LHCN-M2 (cell line): ENCODE results near the gene GTF3A. TPM values are rescaled to one million over a fixed set of nuclear protein-coding genes. Genes with fewer than 3 reads are reported as not detected.

ENCODE experiments used
- DNase-seq: peaks from one replicate; pipeline ENCODE4 v3.0.0-alpha.2; 2012; ENCODE audit warnings: low read depth
- total RNA-seq: library from RNA; depleted of rRNA; stranded (reverse); fragments of >200 nt; gene quantifications from 2 replicates; pipeline ENCODE4 v1.2.3, GENCODE V29; 2014

The GTF3A gene
- total RNA-seq, 1 experiment from 2014 or later = 197 TPM

DNA sequence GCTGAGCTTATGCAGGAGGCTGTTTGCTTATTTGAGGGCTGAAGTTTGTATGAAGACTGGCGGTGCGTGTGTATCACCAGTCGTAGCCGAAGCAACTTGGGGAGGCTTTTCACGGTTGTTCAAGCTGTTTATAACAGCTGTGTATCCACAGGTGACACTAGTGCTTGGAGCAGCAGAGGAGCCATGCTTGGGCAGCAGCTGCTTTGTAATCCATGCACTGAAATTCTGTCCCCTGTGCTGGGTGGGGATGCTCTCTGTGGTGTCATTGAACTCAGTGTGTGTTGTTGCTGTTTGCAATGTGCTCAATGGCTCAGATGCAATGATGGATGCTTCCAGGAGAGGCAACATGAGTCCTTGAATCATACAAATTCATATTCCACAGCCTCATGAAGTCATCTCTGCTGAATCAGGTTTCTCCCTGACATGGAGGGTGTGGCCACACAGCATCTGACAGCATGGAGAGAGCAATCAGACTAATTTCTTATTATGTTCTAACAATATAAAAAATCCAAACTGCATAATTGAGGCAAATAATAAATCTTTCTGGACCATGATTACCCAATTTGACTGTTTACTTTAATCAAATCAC lies 18.8 kb upstream of the GTF3A start:
- peak; percentile 11 for DNase-seq

DNA sequence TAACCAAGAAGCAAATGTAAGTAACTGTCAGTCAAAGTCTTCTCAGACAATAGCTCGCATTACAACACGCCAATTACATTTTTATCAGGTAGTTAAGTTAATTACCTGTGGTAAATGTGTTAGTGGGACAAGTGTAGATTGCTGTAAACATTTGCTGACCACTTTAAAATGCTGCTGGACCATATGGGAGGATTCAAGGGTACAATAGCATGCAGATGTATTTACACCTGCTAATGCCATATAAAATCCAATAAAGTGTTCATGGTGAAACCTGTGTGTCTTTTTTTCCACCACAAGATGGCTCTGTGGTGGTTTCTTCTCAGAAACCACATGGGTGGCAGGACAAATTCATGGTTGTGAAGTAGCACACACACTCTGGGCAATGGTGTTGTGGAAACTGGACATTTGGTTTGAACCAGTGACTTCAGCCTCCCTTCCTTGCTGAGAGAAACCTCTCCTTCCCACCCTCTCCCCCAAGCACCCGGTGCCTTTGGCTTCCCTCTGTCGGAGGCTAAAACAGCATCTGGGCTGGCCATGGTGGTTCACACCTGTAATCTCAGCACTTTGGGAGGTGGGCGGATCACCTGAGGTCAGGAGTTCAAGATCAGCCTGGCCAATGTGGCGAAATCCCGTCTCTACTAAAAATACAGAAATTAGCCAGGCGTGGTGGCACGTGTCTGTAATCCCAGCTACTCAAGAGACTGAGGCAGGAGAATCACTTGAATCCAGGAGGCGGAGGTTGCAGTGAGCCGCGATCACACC lies 18.1 kb upstream of the GTF3A start:
- peak; percentile 35 for DNase-seq

DNA sequence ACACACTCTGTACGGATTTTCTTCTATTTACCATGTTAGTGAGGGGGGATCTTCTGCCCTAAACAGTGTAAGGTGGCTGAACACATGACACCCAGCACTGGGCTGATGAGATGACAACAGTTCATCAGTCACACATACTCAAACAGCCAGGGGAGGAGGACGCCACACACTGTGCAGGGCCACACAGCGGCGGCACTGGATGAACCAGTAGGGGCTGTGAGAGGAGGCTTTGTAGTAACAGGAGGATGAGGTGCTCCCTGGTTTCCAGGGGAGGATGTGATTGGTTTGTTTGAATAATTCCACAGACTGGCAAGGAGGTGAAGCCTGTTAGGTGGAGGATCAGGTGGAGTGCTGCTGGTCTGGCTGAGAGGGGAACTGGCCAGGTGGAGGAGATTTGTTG lies 16.3 kb upstream of the GTF3A start:
- DNase-seq = no peak

DNA sequence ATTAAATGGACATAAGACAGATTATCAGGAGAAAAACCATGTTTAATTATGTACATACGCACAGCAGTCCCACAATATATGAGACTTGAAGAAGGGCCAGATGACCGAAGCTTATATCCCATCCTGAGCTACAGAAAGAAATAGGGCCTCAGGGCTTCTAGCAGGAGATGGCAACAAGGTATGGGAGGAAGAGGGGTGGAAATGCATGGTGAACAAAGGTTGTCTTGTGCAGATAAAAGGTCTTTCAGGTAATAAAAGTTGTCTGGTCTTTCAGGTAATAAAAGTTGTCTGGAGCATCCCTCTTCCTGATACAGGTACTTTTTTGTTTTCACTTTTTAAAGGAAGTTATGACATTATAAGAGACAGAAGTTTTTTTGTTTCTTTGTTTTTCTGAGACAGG lies 15.4 kb upstream of the GTF3A start:
- no peak for DNase-seq

DNA sequence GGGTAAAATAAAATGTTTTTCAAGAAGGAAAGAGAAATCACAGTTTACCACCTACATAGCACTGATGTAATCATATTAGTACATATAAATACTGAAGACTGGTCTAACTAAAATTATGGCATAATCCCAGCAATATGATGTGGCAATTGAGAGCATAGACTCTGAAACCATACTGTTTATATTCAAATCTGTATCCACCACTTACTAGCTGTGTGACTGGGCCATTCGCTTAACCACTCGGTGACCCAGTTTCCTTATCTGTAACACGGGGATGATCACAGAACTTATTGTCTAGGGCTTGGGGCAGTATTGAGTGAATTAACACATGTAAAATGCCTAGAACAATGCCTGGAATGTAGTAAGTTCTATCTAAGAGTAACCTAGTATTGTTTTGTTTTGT lies 13.1 kb upstream of the GTF3A start:
- no peak for DNase-seq

DNA sequence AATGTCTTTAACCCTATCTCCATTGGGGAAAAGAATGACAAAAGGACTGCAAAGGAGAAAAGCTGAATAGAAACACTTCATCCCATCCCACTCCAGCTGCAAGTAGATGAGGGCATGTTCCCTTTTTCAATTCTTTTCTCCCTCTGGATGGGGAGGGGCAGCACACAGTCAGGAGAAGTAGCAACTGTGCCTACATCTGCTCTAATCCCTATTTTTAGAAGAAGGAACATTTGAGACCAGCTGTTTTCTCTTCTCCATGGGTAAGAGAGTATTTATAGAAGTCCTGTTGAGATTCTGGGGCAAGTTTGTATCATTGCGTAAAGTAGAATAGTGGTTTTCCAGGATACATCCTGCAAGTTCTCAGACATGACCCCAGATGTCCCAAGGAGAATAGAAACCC lies 9.3 kb upstream of the GTF3A start:
- peak; percentile 44 for DNase-seq

DNA sequence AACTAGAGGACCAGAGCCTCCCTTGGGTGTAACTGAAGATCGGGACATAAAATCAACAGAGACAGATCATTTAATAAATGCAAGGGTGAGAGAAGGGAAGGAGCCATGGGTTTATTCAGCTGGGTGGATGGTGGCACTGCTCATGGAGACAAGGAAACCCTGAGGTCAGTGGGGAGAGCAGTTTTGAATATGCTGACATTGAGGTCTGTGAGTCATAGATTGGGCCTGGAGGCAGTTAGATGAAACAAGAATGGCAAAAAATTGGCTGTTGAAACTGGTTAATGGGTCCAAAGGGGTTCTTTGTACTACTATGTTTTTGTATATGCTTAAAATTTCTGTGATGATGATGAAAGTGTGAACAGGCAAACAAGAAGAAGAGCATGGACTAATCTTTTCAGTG lies 5.1 kb upstream of the GTF3A start:
- DNase-seq = peak; percentile 11

DNA sequence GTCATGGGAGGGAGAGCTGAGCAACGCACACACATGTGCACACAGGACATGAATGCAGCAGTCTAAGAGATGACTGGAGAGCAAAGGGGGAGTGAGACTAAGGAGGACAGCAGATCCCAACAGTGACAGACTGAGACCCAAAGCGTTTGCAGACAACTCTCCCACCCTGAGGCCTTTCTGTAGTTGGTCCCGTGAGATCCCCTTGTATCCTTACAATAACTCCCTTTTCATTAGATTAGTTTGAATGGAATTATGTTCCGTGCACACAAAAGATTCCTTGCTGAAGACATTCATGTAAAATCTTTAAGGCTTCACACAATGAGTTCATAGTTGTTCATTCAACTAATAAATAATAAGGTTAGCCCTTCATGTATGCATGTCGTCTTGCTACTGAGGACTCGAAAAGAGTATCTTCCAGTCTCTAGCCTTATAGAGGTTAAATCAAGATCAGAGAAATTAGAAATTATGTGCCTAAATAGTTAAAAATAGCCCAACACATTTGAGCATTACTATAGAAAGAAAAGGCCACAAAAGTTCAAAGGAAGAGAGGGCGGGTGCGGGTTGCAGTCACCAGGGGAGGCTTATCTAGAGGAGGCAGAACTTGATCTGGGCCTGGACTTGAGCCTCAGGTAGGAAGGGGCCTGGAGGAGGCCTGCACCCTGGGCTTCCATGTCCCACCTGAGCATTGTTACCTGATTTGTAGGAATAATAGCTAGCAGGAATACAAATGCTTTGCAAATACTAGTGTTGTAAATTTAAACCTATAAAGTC lies 3.1 kb upstream of the GTF3A start:
- no peak for DNase-seq

DNA sequence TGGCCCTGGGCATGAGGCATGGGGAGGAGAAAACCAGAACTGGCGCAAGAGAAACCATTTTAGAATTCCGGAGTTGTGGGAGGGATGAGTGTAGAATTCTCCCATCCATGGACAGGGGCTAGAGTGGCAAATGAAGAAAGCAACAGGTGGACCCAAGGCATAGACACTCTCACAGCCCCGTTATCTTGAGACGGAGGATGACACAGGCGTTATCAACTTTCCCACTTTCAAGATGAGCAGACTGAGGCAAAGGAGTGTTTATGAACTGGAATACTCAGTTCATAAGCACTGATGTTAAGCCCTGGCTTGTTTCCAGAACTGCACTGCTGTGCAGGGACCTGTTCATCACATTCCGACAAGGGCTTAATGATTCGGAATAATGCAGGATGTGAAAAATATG lies 1.1 kb upstream of the GTF3A start:
- no peak for DNase-seq

DNA sequence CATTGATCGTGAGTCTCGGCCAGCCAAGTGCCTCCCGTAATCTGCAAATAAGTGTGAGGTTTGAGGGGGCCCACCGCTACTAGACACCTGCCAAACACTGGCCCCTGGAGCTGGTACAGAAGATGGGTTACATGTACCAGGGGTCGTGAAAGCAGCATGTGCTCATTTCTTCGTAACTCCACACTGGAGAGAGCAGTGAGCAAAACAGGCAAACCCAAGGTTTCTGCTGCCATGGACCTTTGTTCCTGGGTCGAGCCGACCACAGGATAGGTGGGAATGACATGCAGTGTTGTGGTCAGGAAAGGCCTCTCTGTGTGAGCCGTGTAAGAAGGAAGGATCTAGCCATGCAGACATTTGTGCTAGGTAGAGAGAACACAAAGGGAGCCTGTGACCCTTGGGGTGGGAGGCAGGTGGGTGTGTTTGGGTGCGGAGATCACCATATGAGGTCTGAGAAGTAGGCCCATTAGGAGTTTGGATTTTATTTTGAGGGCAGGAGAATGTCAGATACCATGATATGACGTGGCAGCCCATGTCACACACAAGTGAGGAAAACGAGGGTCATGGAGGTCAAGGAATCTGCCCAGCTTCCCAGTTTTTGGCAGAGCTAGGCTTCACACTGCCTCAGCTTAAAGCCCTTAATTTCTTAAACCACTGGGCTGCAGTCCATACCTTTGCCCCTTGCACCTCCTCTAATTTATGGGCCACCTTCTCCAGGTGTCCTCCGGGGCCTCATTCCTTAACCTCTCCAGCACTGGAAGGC lies 919 bp downstream of the GTF3A start:
- no peak for DNase-seq

DNA sequence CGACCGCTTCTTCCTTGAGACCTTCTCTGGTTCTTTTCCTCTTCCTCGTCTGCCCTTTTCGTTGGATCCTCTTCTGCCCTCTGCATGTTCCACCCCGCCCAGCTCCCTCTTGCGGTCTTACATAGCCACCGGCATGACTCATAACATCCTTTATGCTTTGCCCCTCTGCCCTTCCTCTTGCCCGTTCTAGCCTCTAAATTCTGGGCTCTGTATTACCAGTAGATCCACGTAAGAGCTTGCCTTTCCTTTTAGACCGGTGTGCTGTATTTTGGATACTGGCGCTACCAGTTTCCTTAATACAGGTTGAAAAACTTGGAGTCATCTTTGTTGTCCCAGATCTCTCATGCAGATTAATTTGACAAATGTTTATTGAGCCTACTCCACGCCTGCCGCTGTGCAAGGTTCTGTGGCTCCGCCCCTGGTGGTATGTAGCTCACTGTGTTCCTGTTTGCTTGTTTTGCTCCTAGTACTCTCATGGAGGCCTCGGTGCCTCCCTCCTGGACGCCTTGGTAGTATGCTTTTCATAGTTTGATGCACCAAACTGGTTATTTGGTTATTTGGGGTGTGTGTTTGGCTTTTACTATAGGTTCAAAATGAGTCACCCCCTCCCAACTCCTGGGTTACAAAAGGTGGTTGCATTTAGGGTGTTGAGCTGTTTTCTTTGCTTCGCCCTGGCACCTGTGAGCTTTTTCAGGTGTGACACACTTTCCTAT lies 1.7 kb downstream of the GTF3A start:
- peak; percentile 81 for DNase-seq

DNA sequence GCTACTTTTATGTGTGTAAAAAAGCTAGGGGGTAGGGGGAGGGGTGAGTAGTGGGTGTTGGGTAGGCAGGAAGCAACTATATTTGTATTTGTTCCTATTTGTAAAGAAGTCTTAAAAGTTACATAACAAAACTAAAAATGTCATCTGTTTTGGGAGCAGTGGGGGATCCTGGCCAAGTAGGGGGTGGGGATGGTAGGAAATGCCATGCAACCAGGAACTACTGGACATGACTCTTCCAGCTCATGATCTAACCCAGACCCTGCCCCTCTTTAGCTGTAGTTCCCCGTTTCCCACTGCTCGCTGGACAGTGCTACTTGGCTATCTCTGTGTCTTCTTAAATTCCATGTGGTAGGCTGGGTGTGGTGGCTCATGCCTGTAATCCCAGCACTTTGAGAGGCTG lies 3.2 kb downstream of the GTF3A start:
- DNase-seq = no peak

DNA sequence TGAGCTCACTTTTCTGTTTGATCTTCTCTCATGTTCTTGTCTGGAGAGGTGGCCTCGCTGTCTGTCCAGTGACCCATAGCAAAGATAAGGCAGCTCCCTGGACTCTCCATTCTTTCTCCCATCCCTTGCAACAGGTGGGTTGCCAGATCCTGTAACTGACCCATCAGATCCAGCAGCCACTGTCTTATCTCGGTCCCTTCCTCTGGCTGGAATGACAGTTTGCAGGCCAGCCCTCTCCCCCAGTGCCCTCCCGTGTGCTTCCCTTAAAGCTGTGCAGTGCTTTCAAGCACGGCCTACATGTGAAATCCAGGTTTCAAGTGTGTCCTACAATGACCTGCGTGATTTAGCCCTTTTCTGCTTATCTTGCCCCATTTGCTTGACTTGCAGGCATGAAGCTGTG lies 3.7 kb downstream of the GTF3A start:
- DNase-seq = no peak

DNA sequence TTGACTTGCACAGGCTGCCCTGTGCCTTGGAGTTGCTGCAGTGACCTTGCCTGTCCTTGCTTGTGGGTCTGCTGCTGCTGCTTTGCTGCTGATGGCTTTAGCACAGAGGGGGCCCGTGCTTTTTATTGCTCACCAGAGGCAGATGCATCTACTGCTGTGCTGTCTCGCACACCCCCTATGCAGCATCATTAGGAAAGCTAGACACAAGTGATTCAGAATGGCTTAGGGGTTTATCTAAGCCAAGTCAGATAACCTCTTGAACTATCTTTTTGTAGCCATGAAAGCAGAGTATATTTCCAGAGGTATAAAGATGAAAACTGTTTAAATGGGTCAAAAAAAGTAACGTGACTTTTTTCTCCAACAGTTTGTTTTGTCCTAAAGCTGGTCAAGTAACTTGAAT lies 7.8 kb downstream of the GTF3A start:
- DNase-seq = no peak

DNA sequence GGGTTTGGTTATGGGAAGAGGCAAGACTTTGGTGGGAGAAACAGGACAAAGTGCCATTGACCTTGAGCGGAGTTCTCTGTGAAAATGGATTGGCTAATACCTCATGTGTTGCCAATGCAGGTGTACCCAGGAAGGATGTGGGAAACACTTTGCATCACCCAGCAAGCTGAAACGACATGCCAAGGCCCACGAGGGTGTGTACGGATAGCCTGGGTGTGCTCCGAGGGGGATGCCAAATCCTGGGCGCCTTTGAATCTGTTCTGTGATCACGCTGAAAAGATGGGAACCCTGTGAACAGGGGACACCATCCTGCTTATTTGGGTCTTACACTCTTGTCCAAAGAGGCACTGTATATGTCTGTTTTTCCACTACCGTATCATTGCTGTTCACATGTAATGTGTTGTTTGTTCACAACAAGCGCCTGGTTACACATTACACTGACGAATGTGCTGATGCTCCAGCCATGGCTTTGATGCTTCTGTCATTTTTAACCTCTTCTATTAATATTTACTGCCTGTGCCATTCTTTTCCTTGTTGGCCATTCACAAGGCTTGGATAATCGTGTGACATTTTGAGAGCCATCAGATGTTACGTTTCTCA lies 8.3 kb downstream of the GTF3A start:
- DNase-seq = no peak

DNA sequence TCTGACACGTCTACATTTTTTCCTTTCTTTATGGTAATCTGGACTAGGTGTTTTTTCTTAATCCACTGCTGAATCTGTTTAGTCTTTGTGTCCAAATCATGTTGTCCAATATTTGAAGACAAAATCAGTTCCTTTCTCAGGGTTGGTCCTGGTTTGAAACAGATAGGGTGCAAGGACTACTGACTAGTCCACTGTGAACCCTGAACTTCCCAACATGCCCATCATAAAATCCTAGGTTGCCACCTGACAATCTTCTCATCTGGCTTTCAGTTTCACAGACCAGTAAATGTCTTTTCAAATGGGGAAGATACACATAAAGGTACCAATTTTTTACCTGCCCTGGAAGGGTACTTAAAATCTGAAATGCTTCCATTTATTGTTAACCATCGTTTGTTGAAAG lies 12.7 kb downstream of the GTF3A start:
- no peak for DNase-seq

DNA sequence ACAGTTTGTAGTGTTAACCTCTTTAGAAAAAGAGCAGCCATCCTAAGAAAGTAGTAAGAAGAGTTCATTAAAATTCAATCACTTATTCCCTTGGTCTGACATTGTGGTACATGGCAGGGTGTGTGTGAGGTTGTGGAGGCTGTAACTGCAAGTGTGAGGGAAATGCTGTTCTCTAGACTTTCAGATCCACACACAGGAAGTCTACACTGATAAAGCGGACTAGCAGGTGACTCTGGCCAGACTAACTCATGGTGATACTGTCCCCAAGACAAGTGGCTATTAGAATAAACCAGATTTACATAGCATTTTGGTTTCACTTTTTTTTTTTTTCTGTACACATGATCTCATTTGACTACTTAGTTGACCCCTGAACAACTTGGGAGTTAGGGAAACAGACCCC lies 16.0 kb downstream of the GTF3A start:
- no peak for DNase-seq

DNA sequence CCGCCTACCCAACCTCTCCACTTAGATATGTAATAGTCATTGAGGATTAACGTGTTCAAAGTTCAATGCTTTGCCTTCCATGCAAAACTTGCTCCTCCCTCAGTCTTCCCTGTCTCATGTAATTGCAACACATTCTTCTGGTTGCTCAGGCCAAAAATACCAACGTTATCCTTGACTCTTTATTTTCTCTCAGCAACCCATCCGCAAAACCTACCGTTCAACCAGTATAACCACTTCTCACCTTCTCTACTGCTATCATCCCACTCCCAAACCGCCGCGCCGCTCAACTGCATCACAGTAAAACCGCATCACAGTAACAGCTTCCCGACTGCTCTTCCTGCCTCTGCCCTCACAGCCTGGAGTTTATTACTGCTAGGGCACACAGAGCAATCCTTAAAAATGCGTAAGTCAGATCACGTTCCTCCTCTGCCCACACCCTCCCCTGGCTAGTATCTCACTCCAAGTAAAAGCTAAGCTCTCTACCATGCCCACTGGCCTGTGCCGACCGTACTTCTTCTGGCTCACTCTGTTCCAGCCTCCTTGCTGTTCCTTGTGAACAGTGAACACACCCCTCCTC lies 17.7 kb downstream of the GTF3A start:
- DNase-seq = no peak

DNA sequence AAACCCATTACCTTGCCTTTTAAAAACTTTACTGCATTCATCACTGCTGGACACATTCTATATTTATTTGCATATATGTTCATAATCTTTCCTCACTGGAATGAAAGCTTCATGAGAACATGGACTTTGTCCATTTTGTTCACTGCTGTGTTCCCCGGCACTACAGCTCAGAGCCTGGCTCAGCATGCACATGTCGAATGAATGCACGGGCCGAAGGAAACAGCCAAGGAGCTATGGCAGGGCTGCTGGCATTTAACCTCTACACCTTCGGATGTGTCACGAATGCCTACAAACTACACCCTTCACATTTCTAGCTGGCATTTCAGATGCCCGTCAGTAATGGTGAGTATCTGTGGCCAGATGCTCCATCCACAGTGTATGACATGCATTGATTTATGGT lies 18.4 kb downstream of the GTF3A start:
- DNase-seq = no peak

DNA sequence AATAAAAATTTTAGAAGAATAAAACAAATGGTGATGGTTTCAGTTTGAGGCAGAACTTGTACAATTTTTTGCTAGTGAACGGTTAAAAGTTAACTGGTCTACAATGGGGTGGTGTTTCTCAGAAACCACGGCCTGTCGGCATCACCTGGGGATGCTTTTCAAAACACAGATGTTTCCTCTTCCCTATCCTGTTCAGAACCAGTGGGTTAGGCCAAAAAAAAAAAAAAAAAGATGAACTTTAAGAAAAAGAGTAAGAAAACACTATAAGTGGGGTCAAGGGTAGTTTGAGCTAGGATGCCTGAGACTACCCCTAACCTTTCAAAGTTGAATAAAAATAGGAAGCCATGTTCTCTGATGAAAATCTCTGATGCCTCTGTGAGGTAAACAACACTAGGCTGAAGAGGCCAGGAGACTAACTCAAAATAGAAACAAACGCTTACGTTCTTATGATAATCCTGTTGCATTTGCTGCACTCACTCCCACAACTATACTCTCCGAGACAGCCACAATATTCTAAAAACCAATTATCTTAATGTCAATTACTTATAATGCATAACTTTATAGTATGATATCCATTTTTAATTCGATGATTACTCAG lies 22.7 kb downstream of the GTF3A start:
- DNase-seq = no peak
